ENCODE results near the gene GRID1.

DNA sequence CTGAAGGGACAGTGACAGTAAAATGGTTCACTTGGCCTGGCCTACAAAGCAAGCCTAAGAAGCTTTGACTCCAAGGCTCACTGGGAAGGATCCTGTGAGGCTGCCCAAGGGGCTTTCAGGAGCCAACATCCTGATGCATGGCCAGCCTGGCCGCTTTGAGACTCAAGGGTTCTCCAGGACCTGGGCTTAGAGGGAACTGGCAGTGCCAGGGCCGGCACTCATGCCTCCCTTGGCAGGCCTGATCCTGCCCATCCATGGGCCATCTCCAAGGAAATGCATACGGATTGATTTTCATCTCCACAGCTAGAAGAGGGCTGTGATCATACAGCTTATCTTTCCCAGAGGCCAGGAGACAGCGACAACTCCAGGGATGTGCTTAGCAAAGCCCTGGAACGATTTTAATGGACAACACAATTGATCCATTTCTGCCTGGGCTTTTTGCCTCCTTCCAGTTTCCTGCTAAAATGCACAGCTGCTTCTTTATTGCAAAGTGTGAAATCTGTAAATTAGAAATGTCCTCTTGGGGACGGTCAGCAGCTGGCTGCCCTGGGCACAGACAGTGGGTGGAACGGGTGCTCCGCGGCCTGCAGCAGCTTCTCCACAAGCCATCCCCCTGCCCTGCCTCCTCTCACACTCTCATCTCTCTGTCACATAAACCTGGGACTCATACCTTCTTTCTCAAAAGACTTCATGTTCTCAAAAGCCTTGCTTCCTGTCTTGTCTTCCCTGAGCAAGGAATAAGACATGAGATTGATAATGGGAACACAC lies 288.5 kb downstream of the GRID1 start:
- TF ChIP-seq CTCF (IDR thresholded peaks at IDR 0.05) (no peak), ZFX (IDR thresholded peaks at IDR 0.05; ENCODE audit: borderline replicate concordance) (no peak)

All from 22Rv1 (cell line).